Activated CD8-positive, alpha-beta memory T cell treated with anti-CD3 and anti-CD28 coated beads for 24 hours (primary cell): ENCODE results near the gene TRMT11.
"Not testable (repeated sequence)": the region's sequence is repeated elsewhere in the genome, so short reads cannot be mapped to it uniquely, and the experiment has no call there.

Experiments
- DNase-seq: peaks from one replicate; pipeline ENCODE4 v3.0.0-alpha.2; 2020

Gene TRMT11

DNA sequence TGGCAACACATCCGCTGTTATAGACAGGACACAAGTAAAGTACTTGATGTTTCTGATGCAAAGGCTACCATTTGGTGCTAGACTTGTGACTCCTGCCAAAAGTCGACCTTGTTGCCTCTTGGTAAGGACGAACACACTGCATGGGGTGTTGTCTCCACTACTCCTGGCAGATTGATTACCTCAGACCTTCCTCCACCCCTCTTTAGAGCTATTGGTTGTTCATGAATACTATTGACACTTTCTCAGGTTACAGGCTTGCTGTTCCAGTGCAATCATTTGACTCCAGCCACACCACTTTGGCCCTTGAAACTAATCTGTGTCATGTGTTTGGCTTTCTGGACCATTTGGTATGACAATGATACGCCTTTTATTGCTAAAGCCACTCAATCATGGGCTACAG lies 62.3 kb downstream of the TRMT11 start:
- no peak for DNase-seq

DNA sequence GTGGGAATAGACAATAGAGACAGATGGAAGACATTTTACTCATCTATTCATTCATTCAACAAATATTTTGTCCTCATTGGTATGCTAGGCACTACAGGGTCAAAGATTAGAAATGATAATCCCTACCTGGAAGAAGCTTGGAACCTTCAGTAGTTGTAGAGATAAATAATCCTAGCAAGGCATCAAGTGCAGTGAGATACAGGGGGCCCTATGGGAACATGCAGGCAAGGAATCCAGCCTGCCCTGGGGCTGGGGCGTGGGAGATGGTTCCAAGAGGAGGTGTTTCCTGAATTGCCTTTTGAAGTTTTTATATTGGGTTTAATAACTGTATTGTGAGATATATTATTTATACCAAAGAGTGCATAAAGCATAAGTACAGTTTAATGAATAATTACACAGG lies 64.5 kb downstream of the TRMT11 start:
- DNase-seq, result no peak

DNA sequence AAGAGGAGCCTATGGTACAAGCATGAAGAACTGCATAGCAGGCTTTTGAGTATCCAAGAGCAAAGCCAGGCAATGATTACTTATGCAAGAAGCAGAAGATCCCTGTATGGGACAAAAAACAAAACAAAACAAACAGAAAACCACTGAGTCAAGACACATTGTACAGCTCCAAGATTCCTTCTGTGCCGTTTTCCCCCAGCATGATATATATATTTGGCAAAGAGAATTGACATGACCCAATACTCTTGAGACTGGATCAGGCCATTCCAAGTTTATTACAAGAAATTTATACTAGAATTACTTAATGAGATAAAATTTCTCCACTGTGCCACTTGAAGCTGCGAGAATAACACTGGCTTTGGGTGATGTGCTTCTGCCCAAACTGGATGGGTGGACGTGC lies 65.5 kb downstream of the TRMT11 start:
- no peak for DNase-seq

DNA sequence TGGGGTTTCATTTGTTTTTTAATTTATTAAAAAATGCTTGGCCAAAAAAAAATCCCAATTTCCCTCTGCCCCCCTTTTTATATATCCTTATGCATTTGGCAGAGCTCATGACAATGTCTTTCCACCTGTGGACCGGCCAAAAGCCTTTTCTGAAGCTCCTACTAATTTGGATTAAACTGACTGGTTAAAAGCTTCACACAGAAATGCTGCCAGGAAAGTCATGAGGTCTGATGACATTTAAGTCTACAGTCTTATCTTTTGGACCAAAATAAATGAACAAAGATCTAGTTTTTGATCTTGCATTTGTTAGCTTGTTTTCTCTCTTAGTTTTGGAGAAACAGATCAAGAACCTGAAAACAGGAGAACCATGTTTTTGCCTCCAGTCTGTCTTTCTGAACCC lies 66.1 kb downstream of the TRMT11 start:
- no peak for DNase-seq

DNA sequence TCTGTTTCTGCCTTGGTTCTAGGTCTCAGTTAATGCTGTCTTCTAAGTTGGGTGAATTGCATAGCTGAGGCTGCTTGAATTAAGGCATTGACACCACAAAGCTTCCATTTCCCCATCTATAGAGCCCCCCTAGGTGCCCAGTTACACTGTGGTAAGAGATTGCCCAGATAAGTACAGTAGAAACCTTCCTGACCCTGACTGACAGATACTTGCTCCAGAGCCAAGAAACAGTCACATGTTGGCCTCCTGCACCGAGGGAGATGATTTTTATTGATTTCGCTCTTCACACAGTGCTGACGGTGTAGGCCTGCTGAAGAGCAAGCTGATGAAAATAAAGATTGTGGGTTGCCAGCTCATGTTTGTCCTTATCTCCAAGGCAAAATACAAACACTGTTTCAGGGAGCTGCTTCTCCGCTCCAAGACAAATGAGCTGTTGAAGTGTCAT lies 67.9 kb downstream of the TRMT11 start:
- no peak for DNase-seq

DNA sequence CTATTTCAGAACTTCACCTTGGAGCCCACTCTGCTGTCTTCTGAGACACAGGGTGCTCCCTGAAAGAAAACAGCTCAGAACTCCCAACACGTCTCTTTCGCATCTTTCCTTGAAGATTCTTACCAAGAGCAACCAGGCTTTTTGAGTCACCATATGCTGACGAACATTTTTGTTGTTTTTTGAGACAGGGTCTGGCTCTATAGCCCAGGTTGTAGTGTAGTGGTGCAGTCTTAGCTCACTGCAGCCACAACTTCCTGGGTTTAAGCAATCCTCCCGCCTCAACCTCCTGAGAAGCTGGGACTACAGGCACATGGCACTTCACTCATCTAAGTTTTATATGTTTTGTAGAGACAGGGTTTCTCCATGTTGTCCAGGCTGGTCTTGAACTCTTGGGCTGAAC lies 68.5 kb downstream of the TRMT11 start:
- DNase-seq, result no peak

DNA sequence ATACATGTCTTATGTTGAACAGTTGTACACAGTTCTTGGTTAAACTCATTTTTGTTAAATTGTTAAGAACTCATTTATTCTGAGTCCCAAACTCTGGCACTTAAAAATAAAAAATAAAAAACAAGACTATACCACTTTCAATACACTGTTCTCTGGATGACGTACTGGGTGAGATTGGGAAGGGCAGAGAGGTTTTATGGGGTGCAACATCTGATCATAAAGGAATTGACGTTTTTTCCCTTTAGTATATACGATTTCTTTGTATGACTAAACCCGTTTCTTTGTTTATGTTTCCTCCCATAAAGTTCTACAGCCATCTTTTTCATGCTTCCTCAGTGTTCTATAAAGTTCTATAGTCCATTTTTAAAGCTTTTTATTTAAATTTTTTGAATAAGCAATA lies 69.1 kb downstream of the TRMT11 start:
- DNase-seq, result no peak

DNA sequence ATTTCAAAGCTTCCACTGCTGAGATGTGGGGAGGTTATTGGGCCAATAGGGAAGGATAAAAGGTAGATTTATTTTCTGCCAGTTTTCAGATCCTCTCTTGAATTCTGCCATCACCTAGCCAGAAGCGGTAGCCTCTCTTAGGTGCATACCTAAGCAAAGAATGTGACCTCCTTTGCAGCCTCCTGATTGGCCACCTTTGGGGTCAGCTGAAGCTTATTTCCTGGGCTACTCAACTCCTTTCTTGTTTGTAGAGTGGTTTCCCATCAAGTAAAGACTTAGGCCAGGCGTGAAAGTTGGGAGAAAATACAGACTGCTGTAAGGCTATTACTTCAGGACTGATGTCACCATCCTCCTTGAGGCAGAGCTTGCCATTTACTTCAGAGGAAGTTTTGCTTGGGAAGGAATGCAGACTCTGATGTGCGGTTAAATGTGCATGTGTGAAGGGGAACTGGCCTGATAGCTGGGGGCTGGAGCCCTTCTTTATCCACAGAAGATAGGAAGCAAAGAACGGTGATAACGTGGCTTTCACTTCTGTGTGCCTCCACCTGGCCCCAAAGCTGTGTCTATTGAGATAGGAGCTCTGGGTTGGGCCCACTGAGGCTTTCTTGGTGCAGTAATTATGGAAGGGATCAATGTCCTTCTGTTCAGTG lies 70.1 kb downstream of the TRMT11 start:
- no peak for DNase-seq

DNA sequence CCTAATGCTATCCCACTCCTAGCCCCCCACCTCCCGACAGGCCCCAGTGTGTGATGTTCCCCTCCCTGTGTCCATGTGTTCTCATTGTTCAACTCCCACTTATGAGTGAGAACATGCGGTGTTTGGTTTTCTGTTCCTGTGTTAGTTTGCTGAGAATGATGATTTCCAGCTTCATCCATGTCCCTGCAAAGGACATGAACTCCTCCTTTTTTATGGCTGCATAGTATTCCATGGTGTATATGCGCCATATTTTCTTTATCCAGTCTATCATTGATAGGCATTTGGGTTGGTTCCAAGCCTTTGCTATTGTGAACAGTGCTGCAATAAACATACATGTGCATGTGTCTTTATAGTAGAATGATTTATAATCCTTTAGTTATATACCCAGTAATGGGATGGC lies 71.7 kb downstream of the TRMT11 start:
- DNase-seq, result not testable (repeated sequence)

DNA sequence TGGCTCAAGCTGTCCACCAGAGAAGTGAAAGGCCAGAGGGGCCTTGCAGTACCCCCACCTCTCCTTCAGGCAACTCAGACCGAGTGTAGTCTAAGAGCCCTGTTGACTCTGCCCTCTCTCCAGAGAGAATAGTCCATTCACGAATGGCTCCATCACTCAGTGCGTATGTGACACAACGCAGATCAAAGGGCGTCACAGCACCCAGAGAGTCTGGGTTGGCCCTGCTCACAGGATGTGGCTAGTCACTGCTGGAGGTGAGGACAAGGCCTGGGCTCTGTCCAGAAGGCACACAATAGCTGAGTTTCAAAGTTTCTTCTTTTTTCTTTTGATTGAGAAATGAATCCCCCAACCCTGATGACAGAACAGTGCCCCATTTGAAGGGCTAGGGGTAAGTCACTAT lies 74.1 kb downstream of the TRMT11 start:
- DNase-seq, result no peak

DNA sequence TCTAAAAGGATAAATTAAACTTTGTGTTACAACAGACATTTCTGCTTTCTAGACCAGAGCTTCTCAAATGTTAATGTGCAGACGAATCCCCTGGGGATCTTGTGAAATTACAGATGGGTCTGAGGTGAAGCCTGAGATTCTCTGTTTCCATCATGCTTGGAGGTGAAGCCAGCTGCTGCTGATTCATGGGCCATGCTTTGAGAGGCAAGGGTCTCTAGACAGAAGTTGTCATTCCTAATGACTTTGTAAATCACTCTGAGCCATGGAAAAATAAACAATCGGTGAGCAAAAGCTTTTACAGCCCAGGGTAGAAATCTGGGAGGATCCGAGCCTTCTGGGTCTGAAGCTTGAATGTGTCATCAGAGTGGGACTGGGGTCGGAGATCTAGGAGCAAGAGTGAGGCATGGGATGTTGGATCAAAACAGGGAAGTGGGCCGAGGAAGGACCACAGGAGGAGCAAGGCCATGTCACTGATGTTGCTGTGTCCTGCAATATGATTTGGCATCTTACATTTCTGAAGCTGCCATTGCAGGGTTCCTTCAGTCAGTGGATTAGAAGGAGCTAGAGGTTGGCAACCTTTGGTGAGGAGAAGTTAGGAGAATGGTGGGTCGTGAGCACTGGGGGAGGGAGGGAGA lies 77.3 kb downstream of the TRMT11 start:
- DNase-seq, result no peak

DNA sequence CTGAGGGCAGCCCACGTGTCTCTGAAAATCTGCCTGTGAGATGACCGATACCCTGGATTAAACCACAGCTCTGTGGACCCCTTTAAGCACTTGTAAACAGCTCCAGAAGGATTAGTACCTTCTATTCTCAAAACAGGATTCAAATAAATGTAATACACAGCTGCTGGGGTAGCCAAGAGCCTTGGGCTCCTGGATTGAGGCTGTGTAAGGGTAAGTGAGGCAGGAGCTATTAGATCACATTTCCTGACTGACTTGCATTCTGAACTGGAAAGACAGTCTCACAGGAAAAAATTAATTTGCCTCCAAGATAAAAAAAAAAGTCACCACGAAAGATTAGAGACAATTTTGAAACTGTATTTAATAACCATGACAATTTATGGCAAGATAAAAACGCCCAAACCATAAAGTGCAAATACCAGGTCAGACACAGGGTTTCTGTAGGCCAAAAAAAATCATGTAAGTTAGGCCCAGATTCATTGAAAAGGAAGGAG lies 78.0 kb downstream of the TRMT11 start:
- DNase-seq, result no peak

DNA sequence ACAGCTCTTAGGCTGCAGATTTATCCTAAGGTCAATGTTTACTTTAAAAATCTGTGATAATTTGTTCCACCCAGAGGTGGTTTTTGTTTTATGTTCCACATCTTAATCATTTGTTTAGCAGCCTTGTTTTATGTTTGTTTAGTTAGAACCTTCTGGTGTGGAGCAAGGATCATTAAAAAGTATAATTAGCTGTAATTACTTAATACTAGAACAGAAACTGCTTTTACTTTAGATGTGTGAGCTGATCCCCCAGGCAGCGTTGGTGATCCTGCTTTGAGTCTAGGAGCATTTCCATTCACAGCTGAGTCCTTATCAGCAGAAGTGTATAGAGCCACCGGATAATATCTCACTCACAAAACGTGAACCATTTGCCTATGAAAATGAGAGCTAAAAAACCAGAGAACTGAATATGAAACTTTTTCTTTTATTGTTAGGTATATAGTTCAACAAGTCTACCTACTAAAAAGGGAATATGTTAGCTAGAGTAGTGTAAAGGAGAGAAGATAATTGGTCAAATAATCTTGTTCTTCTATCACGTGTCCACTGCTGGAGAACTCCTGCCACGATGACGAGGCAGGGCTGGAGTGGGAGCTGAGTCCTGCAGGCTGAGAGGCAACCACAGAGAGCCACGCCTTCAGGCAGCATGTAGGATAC lies 78.5 kb downstream of the TRMT11 start:
- DNase-seq, result no peak

DNA sequence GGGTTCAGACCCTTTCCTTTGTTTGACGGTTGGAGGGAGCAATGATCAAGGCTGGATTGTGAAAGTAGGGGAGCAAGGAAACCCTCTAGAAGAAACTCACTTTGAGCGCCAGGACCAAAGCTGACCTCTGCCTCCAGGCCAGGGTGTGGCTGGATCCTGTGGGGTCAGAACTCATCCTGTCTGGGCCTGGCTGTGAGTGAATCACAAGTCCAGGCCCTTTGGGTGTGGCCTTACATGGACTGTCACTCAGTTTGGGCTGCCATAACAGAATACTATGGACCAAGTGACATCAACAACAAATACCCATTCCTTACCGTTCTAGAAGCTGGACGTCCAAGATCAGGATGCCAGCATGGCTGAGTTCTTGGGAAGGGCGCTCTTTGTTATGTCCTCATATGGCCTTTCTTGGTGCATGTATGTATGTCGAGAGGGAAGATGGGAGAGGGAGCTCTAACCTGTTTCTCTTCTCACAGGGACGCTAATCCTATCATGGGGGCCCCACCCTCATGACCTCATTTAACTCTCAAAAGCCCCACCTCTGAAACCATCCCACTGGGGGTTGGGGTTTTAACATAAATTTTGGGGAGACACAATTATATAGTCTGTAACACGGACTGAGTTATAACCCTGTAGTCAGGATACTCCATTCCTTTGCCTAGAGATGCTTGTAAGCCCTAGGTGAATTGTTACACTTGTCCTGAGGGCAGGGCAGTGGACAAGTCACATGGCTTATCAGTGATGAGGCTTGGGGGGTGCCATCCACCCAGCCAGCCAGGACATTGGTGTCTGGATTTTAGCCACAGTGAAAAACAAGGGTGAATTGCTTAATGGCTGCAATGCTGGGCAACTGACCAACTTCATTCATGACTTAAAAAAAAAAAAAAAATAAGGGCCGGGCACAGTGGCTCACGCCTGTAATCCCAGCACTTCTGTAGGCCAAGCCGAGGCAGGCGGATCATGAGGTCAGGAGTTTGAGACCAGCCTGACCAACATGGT lies 80.0 kb downstream of the TRMT11 start:
- no peak for DNase-seq

DNA sequence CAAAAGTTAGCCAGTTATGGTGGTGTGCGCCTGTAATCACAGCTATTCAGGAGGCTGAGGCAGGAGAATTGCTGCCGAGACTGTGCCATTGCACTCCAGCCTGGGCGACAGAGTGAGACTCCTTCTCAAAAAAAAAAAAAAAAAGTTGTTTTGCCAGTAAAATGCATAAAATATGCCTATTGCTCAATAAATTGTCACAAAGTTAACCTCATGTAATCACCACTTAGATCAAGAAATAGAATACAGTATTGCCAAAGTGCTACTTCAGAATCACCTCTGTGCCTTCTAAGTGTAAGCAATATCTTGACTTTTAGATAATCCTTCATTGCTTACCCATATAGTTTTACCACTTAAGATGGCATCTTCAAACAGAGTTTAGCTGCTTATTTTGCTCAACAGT lies 80.7 kb downstream of the TRMT11 start:
- no peak for DNase-seq

DNA sequence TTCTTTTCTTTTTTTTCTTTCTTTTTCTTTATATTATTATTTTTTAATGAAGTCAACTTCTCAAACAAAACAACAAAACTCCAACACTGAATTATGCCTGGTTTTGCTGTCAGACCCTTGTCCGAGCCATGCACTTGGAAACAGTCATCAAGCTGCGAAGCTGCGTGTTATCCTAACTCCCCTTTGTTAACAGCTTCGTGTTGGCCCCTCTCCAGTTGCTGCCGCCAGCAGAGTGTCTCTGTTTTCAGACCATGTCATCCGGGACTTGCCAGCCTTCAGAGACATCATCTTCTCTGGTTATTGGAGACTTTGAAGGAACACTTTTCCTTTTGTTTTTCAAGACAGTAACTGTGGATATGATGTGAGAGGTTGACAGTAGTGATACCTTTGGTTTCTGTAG lies 83.1 kb downstream of the TRMT11 start:
- DNase-seq, result no peak

DNA sequence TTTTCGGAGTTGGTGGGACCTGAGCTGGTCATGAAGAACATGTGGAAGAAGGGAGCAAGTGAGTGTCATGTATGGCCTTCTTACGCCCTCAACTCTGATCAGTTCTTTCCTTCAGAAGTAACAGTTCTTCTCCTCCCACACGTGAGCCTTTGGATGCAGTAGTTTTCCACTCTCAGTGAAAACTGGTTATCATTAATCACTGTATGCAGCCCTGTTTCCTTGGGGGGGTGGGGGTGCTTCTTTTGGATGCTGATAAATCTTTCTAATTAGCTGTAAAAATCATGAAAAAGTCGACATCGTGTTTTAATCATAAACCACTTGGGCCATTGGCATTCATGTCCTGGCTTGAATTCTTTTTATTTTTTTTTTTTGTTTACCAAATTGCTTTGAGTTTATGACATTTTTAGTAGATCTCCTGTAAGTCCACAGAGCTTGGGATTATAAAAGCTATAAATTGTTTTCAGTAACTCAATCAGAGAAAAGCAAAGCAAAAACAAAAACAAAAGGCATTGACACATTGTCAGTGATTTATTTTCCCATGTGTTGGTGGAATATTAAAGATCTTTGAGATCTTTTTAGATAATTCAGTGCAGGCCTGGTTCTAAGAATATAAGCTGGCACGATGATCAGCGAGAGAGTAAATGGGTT lies 84.8 kb downstream of the TRMT11 start:
- DNase-seq, result no peak

DNA sequence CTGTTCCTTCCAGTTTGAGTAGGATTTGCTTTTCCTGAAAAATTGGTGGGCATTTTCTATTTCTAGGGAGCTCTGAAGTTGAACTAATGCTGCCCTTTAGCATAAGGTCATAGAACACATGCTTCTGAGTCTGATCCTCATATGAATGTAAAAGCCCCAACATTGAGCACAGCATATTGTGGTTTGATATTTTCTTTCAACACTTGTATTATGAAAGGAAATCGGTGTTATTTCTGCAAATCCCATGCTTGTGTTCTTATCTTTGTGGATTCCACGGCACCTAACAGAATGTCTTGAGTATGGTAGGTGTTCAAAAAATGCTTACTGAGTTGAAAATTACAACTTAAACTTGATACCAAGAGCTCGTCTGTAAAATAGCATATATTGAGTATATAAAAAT lies 85.8 kb downstream of the TRMT11 start:
- no peak for DNase-seq

DNA sequence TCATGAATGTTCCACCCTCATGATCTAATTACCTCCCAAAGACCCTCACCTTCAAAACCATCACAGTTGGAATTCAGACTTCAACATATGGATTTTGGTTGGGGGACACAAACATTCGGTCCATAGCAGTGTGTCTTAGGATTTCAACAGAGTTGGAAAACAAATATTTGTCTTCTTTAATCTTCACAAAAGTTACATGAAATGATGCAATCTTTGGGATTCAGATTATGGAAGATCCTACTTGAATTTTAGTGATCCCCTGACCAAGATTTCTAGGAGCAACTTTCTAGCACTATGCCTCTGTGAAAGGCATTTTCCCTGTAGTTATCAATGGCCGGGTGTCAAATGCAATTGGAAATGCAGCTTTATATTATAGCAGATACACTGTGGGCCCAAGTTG lies 86.5 kb downstream of the TRMT11 start:
- DNase-seq, result no peak

DNA sequence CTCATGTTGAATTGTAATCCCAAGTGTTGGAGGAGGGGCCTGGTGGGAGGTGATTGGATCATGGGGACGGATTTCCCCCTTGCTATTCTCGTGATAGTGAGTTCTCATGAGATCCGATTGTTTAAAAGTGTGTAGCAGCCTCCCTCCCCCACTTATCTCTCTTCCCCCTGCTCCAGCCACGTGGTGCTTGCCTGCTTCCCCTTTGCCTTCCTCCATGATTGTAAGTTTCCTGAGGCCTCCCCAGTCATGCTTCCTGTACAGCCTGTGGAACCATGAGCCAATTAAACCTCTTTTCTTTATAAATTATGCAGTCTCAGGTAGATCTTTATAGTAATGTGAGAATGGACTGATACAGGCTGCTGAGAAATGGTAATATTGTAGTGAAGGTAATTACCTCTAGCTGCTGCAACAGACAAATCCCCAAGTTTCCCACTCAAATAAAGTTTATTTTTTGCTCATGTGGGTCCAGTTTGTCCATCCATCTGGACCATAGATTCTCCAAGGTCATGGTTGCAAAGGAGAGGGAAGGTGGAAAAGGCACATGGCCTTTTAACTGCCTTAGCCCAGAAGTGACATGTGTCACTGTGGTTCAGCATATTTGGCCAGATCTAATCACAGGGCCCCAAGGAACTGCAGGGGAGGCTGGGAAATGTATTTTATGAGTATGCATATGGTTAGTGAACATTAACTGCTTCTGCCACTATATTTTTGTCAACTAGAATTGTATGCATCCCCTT lies 89.2 kb downstream of the TRMT11 start:
- DNase-seq, result no peak

DNA sequence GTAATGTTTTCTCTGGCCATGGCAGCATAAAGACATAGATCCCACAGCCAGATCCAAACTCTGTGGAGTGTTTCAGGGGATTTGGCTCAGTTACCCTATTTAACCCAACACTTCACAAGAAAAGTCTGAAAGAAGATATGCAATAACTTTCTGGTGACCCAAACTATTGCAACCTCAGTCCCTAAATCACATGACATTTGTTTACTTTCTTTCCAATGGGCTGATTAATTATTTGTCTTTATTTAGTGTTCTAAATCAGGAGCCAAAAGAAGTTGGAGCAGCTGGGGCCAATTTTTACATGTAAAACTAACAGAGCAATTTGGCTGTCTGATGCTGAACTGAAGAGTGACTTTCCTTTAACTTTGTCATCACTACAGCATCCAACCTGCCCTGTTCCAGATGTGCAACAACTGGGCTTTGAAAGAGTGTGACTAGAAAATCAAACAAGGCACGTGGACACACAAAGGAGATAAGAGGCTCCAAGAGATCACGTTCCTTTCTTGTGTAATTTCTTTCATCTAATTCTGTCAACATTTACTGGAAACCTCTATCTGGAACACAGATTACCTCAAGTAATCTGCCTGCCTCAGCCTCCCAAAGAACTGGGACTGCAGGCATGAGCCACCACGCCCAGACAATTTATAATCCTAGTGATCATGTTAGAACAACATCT lies 90.8 kb downstream of the TRMT11 start:
- DNase-seq, result no peak
